Upper lobe of left lung (tissue), 6 donors: ENCODE results near the gene TRPM5. TPM values are rescaled to one million over a fixed set of nuclear protein-coding genes. Genes with fewer than 3 reads are reported as not detected.

Source experiments
- ATAC-seq, 2 donors: fragments of 200-7000 bp; cut with Tn5 transposase; one replicate each; pipeline ENCODE4 v1.9.1; 2022; ENCODE audit warnings: mild to moderate bottlenecking in 2 of 2, moderate library complexity in 2 of 2; ENCODE audit not compliant: low FRiP score in 2 of 2
- DNase-seq, 2 donors: peaks; one replicate each; pipeline ENCODE4 v3.0.0-alpha.2; 2019 to 2020
- H3K27ac ChIP-seq, 4 donors: fragments of 200-600 bp; sonication (generic); one replicate each; pipeline ENCODE4 v1.5.1; 2016 to 2019
- H3K27me3 ChIP-seq, 4 donors: fragments of 200-600 bp; sonication (generic); one replicate each; pipeline ENCODE4 v1.5.1; 2017 to 2019
- H3K36me3 ChIP-seq, 4 donors: fragments of 200-600 bp; sonication (generic); one replicate each; pipeline ENCODE4 v1.5.1; 2016 to 2019
- H3K4me1 ChIP-seq, 4 donors: fragments of 200-600 bp; sonication (generic); one replicate each; pipeline ENCODE4 v1.5.1; 2018 to 2019
- H3K4me3 ChIP-seq, 4 donors: fragments of 200-600 bp; sonication (generic); one replicate each; pipeline ENCODE4 v1.5.1; 2017 to 2019; ENCODE audit warnings: mild to moderate bottlenecking in 2 of 4, moderate library complexity in 1 of 4
- H3K9me3 ChIP-seq, 4 donors: fragments of 200-600 bp; sonication (generic); one replicate each; pipeline ENCODE4 v1.5.1; 2018 to 2019
- CTCF ChIP-seq, 6 experiments: fragments of 450-650 bp in 4 of 6; fragments of 200-600 bp in 2 of 6; sonication (generic) in 2 of 6; IDR thresholded peaks; one replicate each; pipeline ENCODE4 v1.5.1; 2016 to 2019; ENCODE audit warnings: antibody characterized with exemption in 6 of 6
- EP300 ChIP-seq, 4 donors: sonication (generic); formaldehyde crosslinking; IDR thresholded peaks; one replicate each; pipeline ENCODE4 v1.5.1; 2017; ENCODE audit warnings: antibody characterized with exemption in 4 of 4, control low read depth in 2 of 4
- POLR2A ChIP-seq, 4 donors: fragments of 450-650 bp; IDR thresholded peaks; one replicate each; pipeline ENCODE4 v1.5.1; 2016 to 2017; ENCODE audit warnings: antibody characterized with exemption in 4 of 4, mild to moderate bottlenecking in 2 of 4
- POLR2AphosphoS5 ChIP-seq, 2 donors: sonication (generic); formaldehyde crosslinking; IDR thresholded peaks; one replicate each; pipeline ENCODE4 v1.5.1; 2017; ENCODE audit warnings: antibody characterized with exemption in 2 of 2
- WGBS, 2 donors: methylation state at CpG; one replicate each; pipeline ENCODE4 v1.1.5; 2017 to 2018; 5-methylcytosine and 5-hydroxymethylcytosine counted together
- total RNA-seq, 6 donors: library from RNA; depleted of rRNA in 4 of 6; stranded (reverse); fragments of >200 nt in 4 of 6; gene quantifications; one replicate each; pipeline versions ENCODE4 v1.1.0 to v1.2.1, GENCODE V29; 2016 to 2021
- donor health status: DM: no; HTN: no; CAD: no; lungs with moderate emphysema.
- donor health status: DM: no; HTN: yes; CAD: no; lungs with severe emphysema.

TRPM5 gene
- total RNA-seq, 6 donors from 2014 or later: not detected

- Histone ChIP-seq H3K27ac (no peak overlapping the region), H3K4me1 (peaks cover 8 to 11% (median 10%) of the 10 kb centered on the region in 4 donors), H3K36me3 (peaks cover 14 to 30% (median 23%) of the 10 kb centered on the region in 4 donors), H3K4me3 (no peak overlapping the region), H3K9me3 (no peaks in the 10 kb centered on the region), H3K27me3 (peaks cover 0 to 5% (median 0%) of the 10 kb centered on the region in 4 donors)
- ATAC-seq: no peak
- 85 to 100% methylated on average over 7 to 14 of the region's 14 CpGs for WGBS, 2 donors
- no peak for DNase-seq
- TF ChIP-seq CTCF (IDR thresholded peaks at IDR 0.05) (no peak), POLR2A (IDR thresholded peaks at IDR 0.05) (no peak), POLR2AphosphoS5 (IDR thresholded peaks at IDR 0.05) (no peak), EP300 (IDR thresholded peaks at IDR 0.05) (no peak)
Measured at GRCh38 chr11:2406451-2406850, 37.9 kb downstream of the TRPM5 start.

GRCh38 chr11:2404735-2405196 lies 39.5 kb downstream of the TRPM5 start:
- H3K27ac ChIP-seq: no peak overlapping the region
- H3K27me3 ChIP-seq: no peaks in the 10 kb centered on the region
- ATAC-seq (no peak), DNase-seq (peak in 1 of 2 donors; percentile 72)
- H3K9me3 ChIP-seq: no peaks in the 10 kb centered on the region
- H3K4me1 ChIP-seq: peaks cover 12 to 17% (median 14%) of the 10 kb centered on the region in 4 donors
- peaks cover 14 to 30% (median 23%) of the 10 kb centered on the region in 4 donors for H3K36me3 ChIP-seq
- TF ChIP-seq EP300 (IDR thresholded peaks at IDR 0.05): no peak
- no peak for TF ChIP-seq POLR2AphosphoS5 (IDR thresholded peaks at IDR 0.05)
- no peak for TF ChIP-seq CTCF (IDR thresholded peaks at IDR 0.05)
- TF ChIP-seq POLR2A (IDR thresholded peaks at IDR 0.05): no peak
- no peak overlapping the region for H3K4me3 ChIP-seq
- 82% methylated on average over 12 of the region's 12 CpGs; no CpG with 5 or more reads in 1 of the 2 donors for WGBS, 2 donors

GRCh38 chr11:2402890-2403645 lies 41.2 kb downstream of the TRPM5 start:
- no peaks in the 10 kb centered on the region for H3K9me3 ChIP-seq
- no peak for TF ChIP-seq CTCF (IDR thresholded peaks at IDR 0.05)
- TF ChIP-seq POLR2A (IDR thresholded peaks at IDR 0.05): no peak
- no peak for TF ChIP-seq EP300 (IDR thresholded peaks at IDR 0.05)
- no peak for TF ChIP-seq POLR2AphosphoS5 (IDR thresholded peaks at IDR 0.05)
- H3K4me3 ChIP-seq: no peak overlapping the region
- H3K36me3 ChIP-seq: peaks cover 14 to 37% (median 27%) of the 10 kb centered on the region in 4 donors
- ATAC-seq (no peak), DNase-seq (no peak)
- no peaks in the 10 kb centered on the region for H3K27me3 ChIP-seq
- H3K27ac ChIP-seq: no peak overlapping the region
- 95 to 97% methylated on average over 6 to 23 of the region's 31 CpGs for WGBS, 2 donors
- peaks cover 23 to 33% (median 25%) of the 10 kb centered on the region in 4 donors for H3K4me1 ChIP-seq

- Histone ChIP-seq H3K27me3 (no peaks in the 10 kb centered on the region), H3K9me3 (no peaks in the 10 kb centered on the region), H3K4me3 (peak overlapping the region in 2 of 4 donors; percentile 76 to 89), H3K36me3 (peaks cover 14 to 47% (median 34%) of the 10 kb centered on the region in 4 donors), H3K27ac (no peak overlapping the region), H3K4me1 (peaks cover 23 to 33% (median 25%) of the 10 kb centered on the region in 4 donors)
- no peak for DNase-seq
- no peak for ATAC-seq
- TF ChIP-seq POLR2AphosphoS5 (IDR thresholded peaks at IDR 0.05): no peak
- TF ChIP-seq EP300 (IDR thresholded peaks at IDR 0.05): no peak
- TF ChIP-seq CTCF (IDR thresholded peaks at IDR 0.05): no peak
- TF ChIP-seq POLR2A (IDR thresholded peaks at IDR 0.05): no peak
- WGBS, 2 donors: 91% methylated on average over 12 of the region's 13 CpGs; no CpG with 5 or more reads in 1 of the 2 donors
Measured at GRCh38 chr11:2402106-2402505, 42.2 kb downstream of the TRPM5 start.
